NCI-H187 treated with DMSO at 0.1 percent for 48 hours (cell line): Measurements from ENCODE around the gene BCKDHB.
"Not testable (repeated sequence)": the region's sequence is repeated elsewhere in the genome, so short reads cannot be mapped to it uniquely, and the experiment has no call there.

Experiments used
- DNase-seq: peaks from one replicate; lab custom pipeline; 2025; lab: John Stamatoyannopoulos, UW

Gene BCKDHB

DNA sequence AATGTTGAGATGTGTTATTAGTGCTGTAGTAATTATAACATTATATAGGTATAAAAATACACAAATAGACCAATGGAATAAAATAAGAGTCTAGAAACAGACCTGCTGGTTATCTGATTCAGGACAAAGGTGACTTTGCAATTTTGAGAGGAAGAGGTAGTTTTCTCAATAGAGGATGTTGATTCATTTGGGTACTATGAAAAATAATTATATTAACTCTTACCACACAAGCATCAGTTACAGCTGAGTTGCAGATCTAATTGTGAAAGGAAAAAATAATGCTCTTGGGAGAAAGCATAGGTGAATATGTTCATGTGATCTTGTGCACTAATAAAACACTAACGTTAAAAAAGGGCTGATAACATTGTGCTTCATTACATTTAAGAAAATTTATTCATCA, 103.0 kb downstream of the BCKDHB start:
- DNase-seq, result no peak

DNA sequence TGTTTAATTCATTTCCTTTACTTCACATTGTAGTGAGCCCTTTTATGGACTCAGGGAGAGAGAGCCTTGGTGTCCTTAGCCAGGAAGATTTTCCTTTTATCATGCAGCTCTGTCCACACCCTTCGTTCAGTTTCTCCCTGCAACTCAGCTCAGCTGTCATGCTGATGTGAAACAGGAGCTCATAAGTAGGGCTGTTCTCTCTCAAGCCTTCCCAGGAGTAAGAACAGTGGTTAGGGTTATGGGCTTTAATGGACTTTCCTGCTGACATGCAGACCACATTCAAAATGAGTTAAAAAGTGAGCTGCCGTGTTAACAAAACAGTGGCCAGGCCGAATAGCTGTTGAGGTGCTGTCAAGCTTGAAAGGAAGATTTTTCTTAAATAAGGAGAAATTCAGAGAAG, 104.1 kb downstream of the BCKDHB start:
- peak; percentile 37 for DNase-seq

DNA sequence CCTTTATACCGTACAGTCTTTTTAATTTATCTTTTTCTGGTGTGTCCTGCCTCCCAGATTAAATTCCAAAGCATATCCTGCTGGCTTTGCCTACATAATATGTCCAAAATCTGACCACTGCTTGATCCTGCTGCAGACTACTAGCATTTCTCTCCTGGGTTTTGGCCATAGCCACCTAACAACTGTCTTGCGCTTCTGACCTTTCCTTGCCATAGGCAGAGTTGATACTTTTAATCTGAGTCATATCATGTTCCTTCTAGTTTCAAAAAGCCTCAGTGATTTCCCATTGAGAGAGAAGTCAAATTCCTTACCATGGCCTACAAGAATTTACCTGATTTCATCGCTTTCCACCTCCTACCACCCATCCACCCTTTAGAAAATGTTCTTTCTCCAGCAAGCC, 104.8 kb downstream of the BCKDHB start:
- DNase-seq, result no peak

DNA sequence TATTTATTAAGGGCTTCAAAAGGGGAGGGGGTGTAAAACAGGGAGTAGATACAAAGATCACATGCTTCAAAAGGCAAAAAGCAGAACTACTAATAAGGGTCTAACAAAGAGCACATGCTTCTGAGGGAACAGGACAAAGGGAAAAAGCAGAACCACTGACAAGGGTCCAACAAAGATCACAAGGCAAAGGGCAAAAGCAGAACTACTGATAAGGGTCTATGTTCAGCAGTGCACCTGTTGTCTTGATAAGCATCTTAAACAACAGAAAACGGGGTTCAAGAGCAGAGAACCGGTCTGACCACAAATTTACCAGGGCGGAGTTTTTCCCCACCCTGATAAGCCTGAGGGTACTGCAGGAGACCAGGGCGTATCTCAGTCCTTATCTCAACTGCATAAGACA, 105.4 kb downstream of the BCKDHB start:
- not testable (repeated sequence) for DNase-seq

DNA sequence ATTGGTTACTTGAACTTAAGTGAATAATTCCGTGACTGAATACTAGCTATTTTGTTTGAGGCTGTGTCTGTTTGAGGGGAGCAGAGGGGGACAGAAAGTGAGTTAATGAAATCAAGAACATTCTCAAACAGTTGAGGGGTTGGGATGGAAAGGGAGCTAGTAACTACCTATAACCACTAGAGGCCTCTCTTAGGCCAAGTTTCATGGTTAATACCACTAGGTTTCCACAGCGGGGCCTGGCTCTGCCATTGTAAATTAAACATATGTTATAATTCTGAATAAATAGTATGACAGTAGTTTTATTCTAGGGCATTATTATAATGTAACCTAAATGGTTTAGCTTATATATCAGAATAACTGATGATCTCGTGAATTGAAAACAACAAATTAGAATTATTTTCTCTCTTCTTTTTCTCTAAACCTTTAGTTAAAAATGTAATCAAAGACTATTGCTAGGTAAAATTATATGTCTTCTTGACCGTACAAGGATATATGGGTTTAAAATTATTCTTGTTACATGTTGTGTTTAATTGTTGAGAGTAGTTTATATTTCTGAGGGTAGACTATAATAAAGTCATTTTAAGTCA, 108.1 kb downstream of the BCKDHB start:
- no peak for DNase-seq

DNA sequence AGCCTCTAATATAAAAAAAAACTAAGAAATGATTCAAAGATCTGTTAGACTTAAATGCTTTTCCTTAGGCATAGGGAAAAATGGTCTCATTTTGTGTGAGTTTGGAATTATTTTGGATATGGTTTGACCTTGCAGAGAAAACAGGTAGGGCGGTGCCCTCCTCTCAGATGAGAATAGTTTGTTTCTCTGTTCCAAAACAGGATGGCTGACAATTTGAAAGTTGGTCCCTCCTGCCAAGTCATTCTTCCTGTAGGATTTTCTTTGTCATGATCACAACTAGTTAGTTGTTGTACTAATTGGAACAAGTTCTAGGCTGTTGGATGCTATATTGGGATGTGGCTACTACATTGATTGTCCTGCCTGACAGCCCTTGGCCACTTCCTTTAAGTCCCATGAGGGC, 108.6 kb downstream of the BCKDHB start:
- no peak for DNase-seq

DNA sequence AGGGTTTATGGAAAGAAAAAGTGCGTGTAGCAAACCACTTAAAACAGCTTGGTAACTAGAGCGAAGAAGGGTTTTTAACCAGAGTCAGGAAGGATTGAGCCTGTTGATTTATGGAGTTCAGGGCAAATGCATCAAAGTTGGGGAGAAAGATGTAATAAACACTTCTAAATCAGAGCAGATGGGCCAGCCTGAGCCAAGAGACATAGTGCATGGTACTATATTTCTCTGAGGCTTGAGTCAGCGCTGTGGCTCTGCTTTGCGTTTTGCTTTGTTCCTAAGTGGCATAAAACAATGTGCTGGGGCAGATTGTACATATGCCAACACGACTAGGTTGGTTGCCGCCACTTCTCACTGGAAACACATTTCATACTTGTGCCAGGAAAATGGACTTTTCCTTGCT, 111.3 kb downstream of the BCKDHB start:
- no peak for DNase-seq

DNA sequence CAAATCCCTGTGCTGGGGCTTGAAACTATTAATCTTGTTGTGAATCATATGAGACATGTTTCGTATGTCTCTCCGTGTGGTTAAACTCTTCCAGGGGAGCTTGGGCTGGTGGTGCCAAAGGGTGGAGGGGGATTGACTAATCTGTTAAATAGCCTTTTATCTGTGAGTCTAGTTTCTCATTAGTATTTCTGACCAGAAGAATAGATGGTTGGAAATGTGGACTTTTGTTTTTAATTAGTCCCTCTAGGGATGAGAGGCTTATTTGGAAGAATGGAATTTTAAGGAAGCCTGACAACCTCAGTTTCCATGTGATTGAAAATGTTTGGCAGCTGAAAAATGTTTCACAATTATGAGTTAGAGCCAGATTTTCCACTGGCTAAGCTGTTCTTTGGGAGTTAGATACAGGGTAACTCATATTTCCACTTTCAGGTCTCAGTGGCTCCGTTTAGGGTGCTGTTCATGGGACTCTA, 117.3 kb downstream of the BCKDHB start:
- DNase-seq, result no peak

DNA sequence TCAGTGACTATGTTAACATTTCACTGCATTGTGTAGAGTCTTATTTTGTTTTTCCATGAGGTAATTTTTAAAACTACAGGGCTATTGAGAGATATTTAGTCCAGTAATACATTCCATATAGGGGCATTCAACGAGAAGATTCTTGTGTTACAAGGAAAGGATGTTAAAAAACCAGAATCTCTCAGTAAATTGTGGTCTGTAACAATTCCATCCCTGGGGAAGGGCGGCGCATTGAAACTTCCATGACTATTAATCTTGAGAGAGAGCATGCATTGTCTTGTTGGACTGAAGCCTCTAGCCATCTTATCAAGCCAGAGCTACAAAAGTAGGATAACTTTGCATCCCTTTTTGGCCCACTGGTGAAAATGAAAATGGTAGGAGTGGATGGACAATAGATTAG, 119.7 kb downstream of the BCKDHB start:
- no peak for DNase-seq

DNA sequence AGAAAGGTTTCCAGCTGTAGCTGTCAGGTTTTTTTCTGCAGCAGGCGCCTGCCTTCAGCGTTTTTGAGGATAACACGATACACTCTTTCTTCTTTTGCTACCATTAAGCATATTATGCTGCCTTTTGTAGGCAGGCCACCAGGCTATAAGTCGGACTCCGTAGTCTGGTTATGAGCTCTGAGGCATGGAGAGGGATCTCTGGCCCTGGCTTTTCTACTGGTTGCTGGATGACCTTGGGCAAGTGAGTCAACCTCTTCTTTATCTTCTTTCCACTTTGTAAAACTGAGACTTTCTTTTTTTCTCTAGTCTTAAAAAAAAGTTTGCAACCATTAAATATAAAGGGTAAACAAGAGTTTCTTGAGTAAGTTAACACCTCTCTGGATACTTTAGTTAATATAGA, 120.2 kb downstream of the BCKDHB start:
- no peak for DNase-seq

DNA sequence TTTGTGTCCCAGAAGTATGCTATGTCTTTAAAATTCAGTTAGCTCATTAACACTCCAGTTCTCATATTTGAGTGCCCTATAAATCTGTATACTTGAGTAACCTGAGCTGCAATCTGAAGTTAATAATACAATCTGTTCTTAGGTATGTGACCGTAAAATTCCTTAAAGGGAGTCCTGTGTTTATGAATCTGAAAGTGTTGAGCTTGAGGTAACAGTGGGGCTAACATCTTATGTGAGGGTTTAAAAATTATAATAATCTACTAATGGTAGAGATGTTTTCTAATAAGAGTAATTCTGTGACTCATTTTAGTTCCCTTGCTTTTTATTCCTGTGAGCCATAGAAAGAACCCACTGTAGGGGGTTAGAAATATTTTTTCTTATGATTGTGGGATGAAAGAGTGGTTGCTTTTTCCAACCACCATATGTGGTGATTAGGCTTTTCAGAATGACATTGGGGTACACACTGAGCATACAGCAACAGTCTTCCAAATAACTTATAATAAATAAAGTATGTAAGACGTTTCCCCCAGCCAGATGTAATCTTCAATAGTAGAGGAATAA, 121.2 kb downstream of the BCKDHB start:
- DNase-seq, result no peak

DNA sequence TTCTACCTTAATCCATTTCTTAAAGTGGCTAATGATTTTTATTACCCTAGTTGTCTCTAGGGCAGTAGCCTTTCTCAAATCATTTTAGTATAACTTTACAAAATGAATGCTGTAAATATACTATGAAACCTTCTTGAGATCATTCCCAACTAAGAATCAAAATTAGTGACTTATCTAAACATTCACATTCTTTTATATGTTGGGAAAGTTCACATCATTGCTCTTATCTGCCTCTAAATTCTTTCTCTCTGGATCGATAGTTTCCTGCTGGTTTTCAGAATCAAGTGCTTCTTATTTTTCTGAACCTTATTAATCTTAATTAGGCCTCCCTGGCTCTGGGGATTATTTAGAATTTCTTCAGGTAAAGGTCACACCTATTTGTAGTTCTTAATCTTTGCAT, 126.8 kb downstream of the BCKDHB start:
- DNase-seq, result no peak

DNA sequence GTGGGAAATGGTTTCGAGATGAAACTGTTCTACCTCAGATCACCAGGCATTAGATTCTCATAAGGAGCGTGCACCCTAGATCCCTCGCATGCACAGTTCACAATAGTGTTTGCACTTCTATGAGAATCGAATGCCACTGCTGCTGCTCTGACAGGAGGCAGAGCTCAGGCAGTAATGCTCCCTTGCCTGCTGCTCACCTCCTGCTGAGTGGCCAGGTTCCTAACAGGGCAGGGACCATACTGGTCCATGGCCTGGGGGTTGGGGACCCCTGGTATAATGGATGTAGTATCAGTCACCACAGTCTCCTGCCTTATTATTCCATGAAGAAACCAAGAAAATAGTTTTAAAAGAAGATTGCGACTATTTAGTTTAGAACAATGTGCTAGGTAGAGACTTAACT, 127.5 kb downstream of the BCKDHB start:
- no peak for DNase-seq

DNA sequence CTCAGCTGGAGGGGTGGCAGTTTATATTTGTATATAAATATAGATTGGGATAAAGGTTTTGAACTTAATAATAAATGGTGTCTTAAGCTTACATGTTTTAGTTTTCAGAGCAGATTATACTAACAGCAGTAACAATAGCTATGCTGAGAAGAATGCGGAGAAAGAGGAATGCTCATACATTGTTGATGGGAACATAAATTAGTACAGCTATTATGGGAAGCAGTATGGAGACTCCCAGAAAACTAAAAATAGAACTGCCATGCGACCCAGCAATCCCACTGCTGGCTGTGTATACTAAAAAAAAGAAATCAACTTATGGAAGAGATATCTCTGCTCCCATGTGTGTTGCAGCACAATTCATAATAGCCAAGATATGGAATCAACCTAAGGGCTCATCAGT, 127.9 kb downstream of the BCKDHB start:
- no peak for DNase-seq

DNA sequence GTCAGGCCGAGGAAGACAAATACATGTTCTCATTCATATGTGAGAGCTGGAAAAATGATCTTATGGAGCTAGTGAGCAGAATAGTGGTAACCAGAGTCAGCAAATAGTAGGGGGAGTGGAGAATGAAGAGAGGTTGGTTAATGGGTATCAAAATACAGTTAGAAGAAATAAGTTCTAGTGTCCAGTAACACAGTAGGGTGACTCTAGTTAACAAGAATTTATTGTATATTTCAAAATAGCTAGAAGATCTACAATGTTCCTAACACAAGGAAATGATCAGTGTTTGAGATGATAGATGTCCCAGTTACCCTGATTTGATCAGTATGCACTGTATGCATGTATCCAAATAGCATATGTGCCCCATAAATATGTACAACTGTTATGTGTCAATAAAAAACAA, 128.4 kb downstream of the BCKDHB start:
- DNase-seq, result no peak

DNA sequence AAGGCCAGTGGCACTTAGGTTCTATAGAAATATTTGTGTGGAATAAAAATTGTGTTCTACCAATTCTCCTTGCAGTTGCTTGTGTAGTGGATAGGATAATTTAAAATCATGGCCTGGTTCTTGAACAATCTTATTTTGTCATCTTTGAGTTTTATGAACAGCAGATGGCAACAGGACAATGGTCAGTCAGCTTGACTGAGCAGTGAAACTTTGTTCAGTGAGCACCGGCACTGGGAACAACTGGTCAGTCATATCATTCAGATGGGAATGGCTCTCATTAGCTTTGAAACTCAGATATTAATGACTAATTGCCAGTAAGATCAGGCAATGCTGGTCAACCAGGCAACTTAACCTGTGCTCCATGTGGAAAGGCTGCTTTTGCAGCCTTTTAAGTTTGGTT, 129.2 kb downstream of the BCKDHB start:
- DNase-seq, result no peak

DNA sequence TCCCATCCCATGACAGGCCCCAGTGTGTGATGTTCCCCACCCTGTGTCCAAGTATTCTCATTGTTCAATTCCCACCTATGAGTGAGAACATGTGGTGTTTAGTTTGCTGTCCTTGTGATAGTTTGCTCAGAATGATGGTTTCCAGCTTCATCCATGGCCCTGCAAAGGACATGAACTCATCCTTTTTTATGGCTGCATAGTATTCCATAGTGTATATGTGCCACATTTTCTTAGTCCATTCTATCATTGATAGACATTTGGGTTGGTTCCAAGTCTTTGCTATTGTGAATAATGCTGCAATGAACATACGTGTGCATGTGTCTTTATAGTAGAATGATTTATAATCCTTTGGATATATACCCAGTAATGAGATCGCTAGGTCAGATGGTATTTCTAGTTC, 132.3 kb downstream of the BCKDHB start:
- DNase-seq, result not testable (repeated sequence)

DNA sequence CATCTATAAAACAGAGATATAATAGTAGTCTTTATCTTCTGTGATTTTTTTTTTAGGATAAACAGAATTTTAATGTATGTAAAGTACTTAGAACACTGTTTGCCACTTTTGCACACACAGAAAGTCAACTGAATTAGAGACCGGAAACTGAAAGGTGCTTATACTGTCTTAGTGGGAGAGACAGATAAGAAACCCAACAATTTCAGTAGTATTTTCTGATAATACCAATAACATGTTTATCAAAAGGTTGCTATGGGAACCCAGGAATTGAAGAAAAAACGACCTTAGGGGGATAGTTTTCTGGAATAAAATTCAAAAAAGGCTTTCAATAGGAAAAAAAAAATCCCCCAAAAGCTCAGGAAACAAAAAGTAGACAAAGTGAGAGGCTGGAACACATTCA, 138.6 kb downstream of the BCKDHB start:
- no peak for DNase-seq

DNA sequence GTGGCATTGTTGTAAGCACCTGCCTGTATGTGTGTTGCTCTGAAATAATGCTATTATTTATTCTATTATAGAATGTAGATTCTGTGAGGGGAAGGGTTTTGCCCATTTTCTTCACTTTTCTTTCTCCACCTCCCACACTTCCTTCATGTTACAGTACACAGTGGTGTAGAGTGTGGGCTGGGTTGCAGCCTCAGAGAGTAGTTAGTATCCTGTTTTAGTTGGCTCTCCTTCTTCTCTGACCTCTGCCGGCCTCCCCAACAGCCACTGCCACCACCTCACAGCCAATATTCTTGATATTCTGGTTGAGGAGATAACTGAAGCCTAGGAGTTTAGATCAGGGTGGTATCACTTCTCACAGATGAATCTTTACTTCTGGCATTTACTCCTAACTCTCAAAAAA, 143.4 kb downstream of the BCKDHB start:
- no peak for DNase-seq

DNA sequence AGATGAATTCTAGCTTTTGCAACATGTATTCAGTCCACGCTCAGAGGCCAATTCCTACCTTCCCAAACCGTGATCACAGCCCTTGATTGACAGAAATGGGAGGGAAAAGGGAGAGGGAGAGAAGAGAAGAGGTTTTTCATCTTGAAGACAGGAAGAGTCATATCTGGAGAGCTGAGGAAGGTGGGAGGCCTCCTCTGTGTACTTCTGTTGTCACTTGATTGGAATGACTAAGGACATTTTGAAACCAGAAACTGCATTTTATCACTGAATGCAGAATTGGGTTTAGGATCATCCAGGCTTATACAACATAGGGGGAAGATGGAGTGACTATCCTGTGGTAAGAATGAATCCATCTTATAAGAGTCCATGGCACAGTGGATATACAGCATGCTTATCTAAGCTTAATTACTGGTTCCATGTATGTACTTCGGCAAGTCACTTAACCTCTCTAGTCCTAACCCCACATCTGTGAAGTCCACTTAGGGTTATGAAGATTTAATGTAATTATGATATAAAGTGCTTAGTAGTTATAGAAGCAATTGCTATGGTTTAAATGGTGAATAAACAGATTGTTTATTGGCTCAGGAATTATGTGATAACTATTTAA, 144.0 kb downstream of the BCKDHB start:
- DNase-seq, result no peak

DNA sequence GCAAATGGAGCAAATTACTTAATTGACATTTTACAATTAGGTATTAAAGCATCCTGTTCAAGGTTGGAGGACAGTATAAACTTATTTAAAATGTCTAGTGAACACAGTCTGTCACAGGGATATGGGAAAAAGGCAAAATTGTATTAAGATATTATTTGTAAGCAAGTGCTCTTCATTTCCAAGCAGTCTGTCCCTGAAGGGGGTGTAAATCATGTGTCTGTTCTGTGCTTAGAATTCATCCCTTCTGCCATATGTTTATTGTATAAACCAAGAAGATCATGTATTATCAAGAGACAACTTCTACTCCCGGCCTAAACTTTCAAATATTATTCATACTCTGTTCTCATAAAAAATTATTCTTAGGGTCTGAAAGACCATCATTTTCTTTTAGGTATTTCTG, 144.8 kb downstream of the BCKDHB start:
- no peak for DNase-seq

DNA sequence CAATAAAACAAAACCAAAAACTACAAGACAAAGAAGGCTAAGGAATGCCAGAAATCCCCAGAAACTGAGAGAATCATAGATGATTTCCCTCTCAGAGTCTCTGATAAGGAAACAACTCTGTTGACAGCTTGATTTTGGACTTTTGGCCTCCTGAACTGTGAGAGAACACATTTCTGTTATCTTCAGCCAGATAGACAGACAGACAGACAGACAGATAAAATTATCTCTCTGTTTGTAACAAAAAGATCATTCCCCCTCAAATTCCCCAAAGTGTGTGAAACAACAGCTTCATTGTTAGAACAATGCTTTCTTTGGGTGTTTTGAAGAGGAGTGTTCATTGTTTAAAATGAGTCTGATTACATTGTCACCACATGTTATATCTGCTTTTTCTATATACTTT, 148.2 kb downstream of the BCKDHB start:
- no peak for DNase-seq

DNA sequence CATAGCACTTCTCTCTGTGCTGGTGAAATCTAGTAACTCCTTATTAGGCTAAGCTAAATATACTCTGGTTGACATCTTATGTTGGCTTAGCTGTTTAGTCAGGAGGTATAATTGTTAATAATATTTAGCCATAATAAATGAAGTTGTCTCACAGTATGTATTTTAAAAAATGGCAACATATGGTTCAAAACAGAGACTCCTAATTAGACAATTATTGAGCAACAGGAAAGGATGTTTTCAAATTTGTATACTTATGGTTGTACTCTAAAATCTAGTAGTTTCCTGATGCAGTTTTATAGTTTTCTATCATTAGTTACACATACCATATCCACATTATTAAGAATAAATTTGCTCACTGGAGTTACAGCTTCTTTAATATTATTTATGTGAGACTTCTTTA, 150.2 kb downstream of the BCKDHB start:
- DNase-seq, result no peak

DNA sequence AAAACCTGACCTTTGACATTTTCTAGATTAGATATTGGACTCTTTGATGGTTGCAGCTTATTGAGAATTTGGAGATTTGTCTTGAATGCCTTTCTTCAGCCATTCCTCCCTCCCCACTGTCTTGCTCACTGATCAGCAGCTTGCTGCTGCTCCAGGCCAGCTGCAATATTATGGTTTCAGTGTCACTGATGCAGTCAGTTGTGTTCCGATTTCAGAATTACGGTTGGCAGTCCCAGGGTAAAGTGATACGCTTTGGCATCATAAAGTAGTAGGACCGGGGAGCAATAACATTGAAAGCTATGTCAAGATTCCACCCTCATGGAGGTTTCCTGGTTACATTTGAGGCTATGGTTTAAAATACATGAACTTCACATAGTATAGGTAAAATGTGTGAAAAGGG, 152.6 kb downstream of the BCKDHB start:
- no peak for DNase-seq
